SK-N-SH (cell line): ENCODE data around the gene ANXA11. TPM values are rescaled to one million over a fixed set of nuclear protein-coding genes. Genes with fewer than 3 reads are reported as not detected.

ENCODE experiments used
- CTCF ChIA-PET: fragments of 300-600, 350-600 bp; formaldehyde crosslinking; extraction: SDS; loops from one replicate; lab custom pipeline; 2021; lab: Yijun Ruan, JAX
- POLR2A ChIA-PET: fragments of 350-600 bp; sonication (Branson Sonifier 250); formaldehyde crosslinking; extraction: SDS; loops from one replicate; lab custom pipeline; 2020; ENCODE audit warnings: antibody characterized with exemption, inconsistent platforms; lab: Yijun Ruan, JAX
- DNase-seq: peaks from one replicate; pipeline ENCODE4 v3.0.0; 2012
- H2AFZ ChIP-seq: fragments of 200-600 bp; sonication (generic); 2 replicates; pipeline ENCODE4 v1.8.1; 2016; ENCODE audit warnings: antibody characterized with exemption, mild to moderate bottlenecking, low read depth
- H3F3A ChIP-seq: fragments of 200-600 bp; sonication (generic); replicated peaks from 2 replicates; pipeline ENCODE3; 2016; ENCODE audit warnings: antibody characterized with exemption, mild to moderate bottlenecking; ENCODE audit not compliant: insufficient read depth
- H3K27ac ChIP-seq, 2 experiments: fragments of 200-500 bp in 1 of 2; fragments of 200-600 bp in 1 of 2; sonication (Bioruptor generic) in 1 of 2; sonication (generic), shearing (Covaris generic) in 1 of 2; 2 replicates each; pipeline versions ENCODE4 v1.5.1 to v1.6.1; 2014 to 2016; ENCODE audit warnings: low read depth in 2 of 2, inconsistent platforms in 1 of 2, low read length in 1 of 2, mild to moderate bottlenecking in 1 of 2, mixed read lengths in 1 of 2
- H3K27me3 ChIP-seq: fragments of 200-600 bp; sonication (generic), shearing (Covaris generic); 2 replicates; pipeline ENCODE4 v1.6.1; 2016; ENCODE audit warnings: mixed run types; ENCODE audit not compliant: insufficient read depth
- H3K36me3 ChIP-seq, 2 experiments: fragments of 200-500 bp in 1 of 2; fragments of 200-600 bp in 1 of 2; sonication (Bioruptor generic) in 1 of 2; sonication (generic) in 1 of 2; replicated peaks in 1 of 2; 2 replicates each; pipeline versions ENCODE3 to v1.5.1; 2014 to 2016; ENCODE audit warnings: low read length in 1 of 2, mild to moderate bottlenecking in 1 of 2; ENCODE audit not compliant: insufficient read depth in 2 of 2, control insufficient read depth in 1 of 2
- H3K4me1 ChIP-seq, 2 experiments: fragments of 200-500 bp in 1 of 2; fragments of 200-600 bp in 1 of 2; sonication (Bioruptor generic) in 1 of 2; sonication (generic), shearing (Covaris generic) in 1 of 2; 2 replicates each; pipeline versions ENCODE4 v1.5.1 to v1.6.1; 2014 to 2016; ENCODE audit warnings: low read depth in 1 of 2, low read length in 1 of 2, mixed run types in 1 of 2; ENCODE audit not compliant: insufficient read depth in 2 of 2, control insufficient read depth in 1 of 2
- H3K4me2 ChIP-seq: fragments of 200-600 bp; sonication (generic), shearing (Covaris generic); 2 replicates; pipeline ENCODE4 v1.6.1; 2017; ENCODE audit warnings: mixed run types
- H3K4me3 ChIP-seq, 2 experiments: fragments of 200-500 bp in 1 of 2; fragments of 200-600 bp in 1 of 2; sonication (Bioruptor generic) in 1 of 2; sonication (generic), shearing (Covaris generic) in 1 of 2; 2 replicates each; pipeline versions ENCODE4 v1.5.1 to v1.8.1; 2014 to 2016; ENCODE audit warnings: low read depth in 2 of 2, inconsistent platforms in 1 of 2, low read length in 1 of 2, mild to moderate bottlenecking in 1 of 2, mixed read lengths in 1 of 2, moderate library complexity in 1 of 2
- H3K79me2 ChIP-seq: fragments of 200-600 bp; sonication (generic); 2 replicates; pipeline ENCODE4 v1.8.1; 2017; ENCODE audit warnings: mild to moderate bottlenecking; ENCODE audit not compliant: insufficient read depth
- H3K9ac ChIP-seq: fragments of 200-600 bp; sonication (generic); 2 replicates; pipeline ENCODE4 v1.6.1; 2017; ENCODE audit warnings: mixed run types
- H3K9me2 ChIP-seq: fragments of 200-600 bp; sonication (generic); 2 replicates; pipeline ENCODE4 v1.6.1; 2017; ENCODE audit warnings: mixed run types
- H3K9me3 ChIP-seq: fragments of 200-600 bp; sonication (generic); 2 replicates; pipeline ENCODE4 v1.6.1; 2017; ENCODE audit warnings: mixed run types, mild to moderate bottlenecking, moderate library complexity
- H4K20me1 ChIP-seq: fragments of 200-600 bp; sonication (generic); 2 replicates; pipeline ENCODE4 v1.6.1; 2017; ENCODE audit warnings: mild to moderate bottlenecking, mixed run types; ENCODE audit not compliant: insufficient read depth
- CHD2 ChIP-seq: fragments of 150-350 bp; IDR thresholded peaks from 2 replicates; pipeline ENCODE4 v1.6.1; 2018; ENCODE audit warnings: low read length; ENCODE audit not compliant: partially characterized antibody
- CTCF ChIP-seq: fragments of 200-600 bp; sonication (generic); IDR thresholded peaks from 2 replicates; pipeline ENCODE4 v1.6.1; 2017; ENCODE audit warnings: antibody characterized with exemption, mild to moderate bottlenecking, moderate library complexity
- ELF1 ChIP-seq: IDR thresholded peaks from 2 replicates; pipeline ENCODE4 v1.4.0; 2012
- EP300 ChIP-seq, 2 experiments: IDR thresholded peaks; 2 replicates each; pipeline versions ENCODE4 v1.4.0 to v1.6.1; 2012; ENCODE audit warnings: borderline replicate concordance in 1 of 2, low read depth in 1 of 2, low read length in 1 of 2
- EZH2phosphoT487 ChIP-seq: fragments of 200-600 bp; sonication (generic); IDR thresholded peaks from 2 replicates; pipeline ENCODE4 v1.6.1; 2017; ENCODE audit warnings: low read depth, mixed run types, mild to moderate bottlenecking, antibody characterized with exemption, moderate library complexity, borderline replicate concordance
- FOSL2 ChIP-seq: IDR thresholded peaks from 2 replicates; pipeline ENCODE4 v1.4.0; 2012; ENCODE audit warnings: low read depth, mild to moderate bottlenecking, moderate library complexity, borderline replicate concordance
- FOXJ3 ChIP-seq: sonication (generic); formaldehyde crosslinking; IDR thresholded peaks from 2 replicates; pipeline ENCODE4 v1.5.1; 2020; ENCODE audit warnings: mild to moderate bottlenecking, missing genetic modification reagents
- FOXM1 ChIP-seq: IDR thresholded peaks from 2 replicates; pipeline ENCODE4 v1.4.0; 2012; ENCODE audit warnings: low read depth, mild to moderate bottlenecking
- GATA2 ChIP-seq: sonication (generic); formaldehyde crosslinking; IDR thresholded peaks from 2 replicates; pipeline ENCODE4 v1.5.0; 2020; ENCODE audit warnings: mild to moderate bottlenecking, missing genetic modification reagents
- IRF3 ChIP-seq: fragments of 150-350 bp; IDR thresholded peaks from 2 replicates; pipeline ENCODE4 v1.6.1; 2016; ENCODE audit warnings: mild to moderate bottlenecking, low read depth, low read length
- JUND ChIP-seq: IDR thresholded peaks from 2 replicates; pipeline ENCODE4 v1.4.0; 2012
- MAX ChIP-seq: IDR thresholded peaks from 2 replicates; pipeline ENCODE4 v1.4.0; 2012; ENCODE audit warnings: low read depth
- MEF2A ChIP-seq: IDR thresholded peaks from 2 replicates; pipeline ENCODE4 v1.4.0; 2012; ENCODE audit warnings: low read depth, borderline replicate concordance
- MXI1 ChIP-seq: IDR thresholded peaks from 2 replicates; pipeline ENCODE4 v1.6.1; 2012; ENCODE audit warnings: mild to moderate bottlenecking, low read depth, low read length, improper control_type of control experiment
- NFIC ChIP-seq: IDR thresholded peaks from 2 replicates; pipeline ENCODE4 v1.4.0; 2012; ENCODE audit warnings: borderline replicate concordance
- NRF1 ChIP-seq: IDR thresholded peaks from 2 replicates; pipeline ENCODE4 v1.6.1; 2012; ENCODE audit warnings: low read depth, mild to moderate bottlenecking, low read length
- RAD21 ChIP-seq: IDR thresholded peaks from 2 replicates; pipeline ENCODE4 v1.6.1; 2012; ENCODE audit warnings: mild to moderate bottlenecking, low read length
- RFX5 ChIP-seq: IDR thresholded peaks from 2 replicates; pipeline ENCODE4 v1.6.1; 2012; ENCODE audit warnings: mild to moderate bottlenecking, improper control_type of control experiment, low read length
- SMC3 ChIP-seq: IDR thresholded peaks from 2 replicates; pipeline ENCODE4 v1.6.1; 2012; ENCODE audit warnings: low read depth, low read length, improper control_type of control experiment
- TAF1 ChIP-seq: IDR thresholded peaks from 2 replicates; pipeline ENCODE4 v1.6.1; 2012; ENCODE audit warnings: low read depth, mild to moderate bottlenecking, low read length, moderate library complexity, borderline replicate concordance
- TCF12 ChIP-seq: IDR thresholded peaks from 2 replicates; pipeline ENCODE4 v1.4.0; 2012
- YY1 ChIP-seq: IDR thresholded peaks from 2 replicates; pipeline ENCODE4 v1.4.0; 2012; ENCODE audit warnings: low read depth, mild to moderate bottlenecking
- WGBS: methylation state at CpG from one replicate; pipeline ENCODE4 v1.1.6; 2017; ENCODE audit warnings: low lambda C conversion rate; 5-methylcytosine and 5-hydroxymethylcytosine counted together
- polyA plus RNA-seq, 3 experiments: library from polyadenylated mRNA; depleted of rRNA; stranded (reverse); fragments of >200 nt; gene quantifications; 2 replicates each; pipeline ENCODE4 v1.2.3, GENCODE V29; 2012

The ANXA11 gene
- polyA plus RNA-seq, 1 of the 3 experiments (the other 2 are of a cell fraction), result 53.6 TPM

- 11% methylated on average over 22 of the region's 58 CpGs for WGBS
- no peaks in the 10 kb centered on the region; a peak in 1 of 4 replicates for H3K4me1 ChIP-seq
- CTCF ChIA-PET, result interaction anchor here (0.7 to 2.9 kb wide), 3 partner anchors 8 to 152 kb away, joined by 3 to 16 read pairs (median 4); no protein-coding TSS in a partner anchor
Observed at GRCh38 chr10:80132299-80133139, 72.8 kb downstream of the ANXA11 start, which contains the start of gene PLAC9. Gene PLAC9, plus strand, starts transcription at chr10:80132730. Its CDS starts 33 bp downstream, at chr10:80132763.

GRCh38 chr10:80131499-80131901, 73.8 kb downstream of the ANXA11 start:
- Histone ChIP-seq H3K27ac (no peak overlapping the region), H3K9me3 (no peaks in the 10 kb centered on the region), H3K36me3 (no peaks in the 10 kb centered on the region), H3K4me2 (no peak overlapping the region), H3K9ac (no peak overlapping the region), H2AFZ (no peak overlapping the region), H4K20me1 (no peaks in the 10 kb centered on the region), H3K27me3 (peaks cover 23% of the 10 kb centered on the region; the same call in 1 of the 2 replicates), H3K79me2 (no peaks in the 10 kb centered on the region), H3K4me3 (no peak overlapping the region), H3F3A (peaks cover 2% of the 10 kb centered on the region), H3K9me2 (no peaks in the 10 kb centered on the region), H3K4me1 (no peaks in the 10 kb centered on the region; a peak in 1 of 4 replicates)
- 86% methylated on average over 6 of the region's 6 CpGs for WGBS
- no peak for DNase-seq
- ChIA-PET POLR2A (no interaction called here), CTCF (interaction anchor here (1.1 to 2.9 kb wide), 2 partner anchors 9 to 12 kb away, joined by 4 to 16 read pairs; no protein-coding TSS in a partner anchor)
- TF ChIP-seq TAF1, result no peak
- TF ChIP-seq IRF3, result no peak
- TF ChIP-seq CTCF, result no peak
- no peak for TF ChIP-seq RFX5
- no peak for TF ChIP-seq EP300 (IDR thresholded peaks at IDR 0.05; ENCODE audit: borderline replicate concordance in 1 of 2, low read depth in 1 of 2, low read length in 1 of 2)
- no peak for TF ChIP-seq FOSL2
- no peak for TF ChIP-seq EZH2phosphoT487
- no peak for TF ChIP-seq ELF1
- TF ChIP-seq YY1, result no peak

More at GRCh38 chr10:80132299-80133139, 72.8 kb downstream of the ANXA11 start, which contains the start of gene PLAC9:
- Histone ChIP-seq H3K4me3 (peak within 1 kb of the TSS; percentile 42 to 60), H3K27me3 (peaks cover 23% of the 10 kb centered on the region; the same call in 1 of the 2 replicates), H3F3A (peaks cover 2% of the 10 kb centered on the region), H3K9me2 (no peaks in the 10 kb centered on the region), H2AFZ (peak within 1 kb of the TSS; percentile 63; the same call in 1 of the 2 replicates), H4K20me1 (no peaks in the 10 kb centered on the region), H3K36me3 (no peaks in the 10 kb centered on the region), H3K27ac (no peak within 1 kb of the TSS), H3K9ac (0 out of 2 replicates have a peak within 1 kb of the TSS, but pooled peaks have one; percentile 5), H3K9me3 (no peaks in the 10 kb centered on the region), H3K79me2 (no peaks in the 10 kb centered on the region), H3K4me2 (peak within 1 kb of the TSS; percentile 85)
- DNase-seq, result peak; percentile 83
- TF ChIP-seq MEF2A (no peak), JUND (no peak), EP300 (IDR thresholded peaks at IDR 0.05; ENCODE audit: borderline replicate concordance in 1 of 2, low read depth in 1 of 2, low read length in 1 of 2) (no peak), GATA2 (CRISPR knock-in tag) (no peak), CTCF (no peak), FOXM1 (no peak), FOXJ3 (CRISPR knock-in tag) (no peak), NRF1 (no peak), MXI1 (no peak), NFIC (no peak), MAX (no peak), RAD21 (no peak), SMC3 (no peak), ELF1 (no peak), CHD2 (no peak), TCF12 (no peak), EZH2phosphoT487 (no peak)
- POLR2A ChIA-PET, result interaction anchor here (1.0 kb wide), 1 partner anchor 73 kb away, joined by 4 read pairs; the partner anchor contains the start of gene ANXA11
